ENCODE data around the gene ZNF175.
A peak's percentile ranks its signal among the peaks of the same experiment; 100 is the strongest.
"Not testable (repeated sequence)": the region's sequence is repeated elsewhere in the genome, so short reads cannot be mapped to it uniquely, and the experiment has no call there.

The ZNF175 gene

GRCh38 chr19:51626675-51627074 is 55.6 kb downstream of the ZNF175 start:
- TF ChIP-seq CTCF (IDR thresholded peaks at IDR 0.05): no peak

- TF ChIP-seq CTCF (IDR thresholded peaks at IDR 0.05): no peak
Observed at GRCh38 chr19:51627491-51628138, 56.5 kb downstream of the ZNF175 start.

GRCh38 chr19:51628153-51628939 is 57.3 kb downstream of the ZNF175 start:
- no peak for TF ChIP-seq CTCF (IDR thresholded peaks at IDR 0.05)

GRCh38 chr19:51630315-51630714 is 59.2 kb downstream of the ZNF175 start, which contains the start of gene SIGLEC5:
TSS of gene SIGLEC5 (minus strand) at chr19:51630401. CDS start at chr19:51630335, 66 bp downstream.
- not testable (repeated sequence) for TF ChIP-seq CTCF (IDR thresholded peaks at IDR 0.05)

GRCh38 chr19:51632126-51632525 is 61.0 kb downstream of the ZNF175 start:
- no peak for TF ChIP-seq CTCF (IDR thresholded peaks at IDR 0.05)

- TF ChIP-seq CTCF (IDR thresholded peaks at IDR 0.05): peak; percentile 53
Observed at GRCh38 chr19:51637362-51637978, 66.4 kb downstream of the ZNF175 start.

GRCh38 chr19:51639916-51640315 is 68.8 kb downstream of the ZNF175 start:
- no peak for TF ChIP-seq CTCF (IDR thresholded peaks at IDR 0.05)

Measured in LNCAP (cell line).